Nephron progenitor cell (in vitro differentiated cells): ENCODE data around the gene LONRF2.
"Not testable (repeated sequence)": the region's sequence is repeated elsewhere in the genome, so short reads cannot be mapped to it uniquely, and the experiment has no call there.

Experiments
- DNase-seq: peaks from one replicate; pipeline ENCODE4 v3.0.0; 2021
- H3K27ac Mint-ChIP-seq: 2 replicates; pipeline ENCODE4 v1.8.0; 2021; ENCODE audit warnings: mild to moderate bottlenecking, moderate library complexity, mixed read lengths
- H3K27me3 Mint-ChIP-seq: 2 replicates; pipeline ENCODE4 v1.8.0; 2021; ENCODE audit warnings: mild to moderate bottlenecking, low read depth, mixed read lengths; ENCODE audit not compliant: poor library complexity
- H3K36me3 Mint-ChIP-seq: 2 replicates; pipeline ENCODE4 v1.8.0; 2021; ENCODE audit warnings: low read depth, mixed read lengths
- H3K4me1 Mint-ChIP-seq: 2 replicates; pipeline ENCODE4 v1.8.0; 2021; ENCODE audit warnings: mixed read lengths
- H3K4me3 Mint-ChIP-seq: 2 replicates; pipeline ENCODE4 v1.8.0; 2021; ENCODE audit warnings: mild to moderate bottlenecking, moderate library complexity, mixed read lengths
- H3K9me3 Mint-ChIP-seq: 2 replicates; pipeline ENCODE4 v1.8.0; 2021; ENCODE audit warnings: mild to moderate bottlenecking, moderate library complexity, mixed read lengths
- CTCF ChIP-seq: fragments of 200-600 bp; sonication (generic); IDR thresholded peaks from 2 replicates; pipeline ENCODE4 v1.5.0; 2021; ENCODE audit warnings: antibody characterized with exemption

Gene LONRF2

GRCh38 chr2:100254646-100255210 lies 67.6 kb downstream of the LONRF2 start:
- peaks cover 13% of the 10 kb centered on the region for H3K27me3 Mint-ChIP-seq
- H3K9me3 Mint-ChIP-seq: no peaks in the 10 kb centered on the region
- H3K4me1 Mint-ChIP-seq: peaks cover 40% of the 10 kb centered on the region
- H3K4me3 Mint-ChIP-seq: no peak overlapping the region
- H3K36me3 Mint-ChIP-seq: no peaks in the 10 kb centered on the region
- TF ChIP-seq CTCF: no peak
- DNase-seq: no peak
- H3K27ac Mint-ChIP-seq: no peak overlapping the region

GRCh38 chr2:100253786-100254185 lies 68.5 kb downstream of the LONRF2 start:
- Mint-ChIP-seq H3K27me3 (peaks cover 13% of the 10 kb centered on the region), H3K27ac (no peak overlapping the region), H3K36me3 (no peaks in the 10 kb centered on the region), H3K9me3 (no peaks in the 10 kb centered on the region), H3K4me3 (no peak overlapping the region), H3K4me1 (peaks cover 48% of the 10 kb centered on the region)
- no peak for TF ChIP-seq CTCF
- DNase-seq: no peak

- no peak overlapping the region for H3K27ac Mint-ChIP-seq
- no peaks in the 10 kb centered on the region for H3K9me3 Mint-ChIP-seq
- no peak for TF ChIP-seq CTCF
- no peak for DNase-seq
- H3K4me1 Mint-ChIP-seq: peaks cover 48% of the 10 kb centered on the region
- H3K4me3 Mint-ChIP-seq: no peak overlapping the region
- H3K36me3 Mint-ChIP-seq: no peaks in the 10 kb centered on the region
- H3K27me3 Mint-ChIP-seq: peaks cover 13% of the 10 kb centered on the region
These were observed 69.2 kb downstream of the LONRF2 start for GRCh38 chr2:100252811-100253698.

GRCh38 chr2:100250645-100251044 lies 71.7 kb downstream of the LONRF2 start:
- Mint-ChIP-seq H3K4me3 (no peak overlapping the region), H3K36me3 (no peaks in the 10 kb centered on the region), H3K27me3 (peaks cover 11% of the 10 kb centered on the region), H3K27ac (no peak overlapping the region), H3K4me1 (peaks cover 47% of the 10 kb centered on the region), H3K9me3 (no peaks in the 10 kb centered on the region)
- DNase-seq: no peak
- no peak for TF ChIP-seq CTCF

- peaks cover 12% of the 10 kb centered on the region for H3K27me3 Mint-ChIP-seq
- H3K9me3 Mint-ChIP-seq: no peaks in the 10 kb centered on the region
- no peak for DNase-seq
- no peak overlapping the region for H3K4me3 Mint-ChIP-seq
- no peak overlapping the region for H3K27ac Mint-ChIP-seq
- H3K4me1 Mint-ChIP-seq: peaks cover 37% of the 10 kb centered on the region
- TF ChIP-seq CTCF: no peak
- no peaks in the 10 kb centered on the region for H3K36me3 Mint-ChIP-seq
These were observed 73.3 kb downstream of the LONRF2 start for GRCh38 chr2:100248971-100249370.

- not testable (repeated sequence) for H3K4me3 Mint-ChIP-seq, H3K9me3 Mint-ChIP-seq, H3K27ac Mint-ChIP-seq, DNase-seq, H3K36me3 Mint-ChIP-seq
- Mint-ChIP-seq H3K27me3 (peaks cover 13% of the 10 kb centered on the region), H3K4me1 (peaks cover 35% of the 10 kb centered on the region)
These were observed 73.7 kb downstream of the LONRF2 start for GRCh38 chr2:100248556-100248955.
